ENCODE data around the gene ATP5IF1. TPM values are rescaled to one million over a fixed set of nuclear protein-coding genes. Genes with fewer than 3 reads are reported as not detected.

Gene ATP5IF1
- total and polyA plus RNA-seq, 2 donors from 2014 or later: 172 to 906 TPM

GRCh38 chr1:28229089-28229488 is 6.8 kb upstream of the ATP5IF1 start:
- Histone ChIP-seq H3K27ac (ENCODE audit: low read depth in 2 of 2, low read length in 2 of 2) (no peak overlapping the region), H3K36me3 (ENCODE audit: control insufficient read depth in 2 of 3, insufficient read depth in 3 of 3, low read length in 3 of 3) (peaks cover 0 to 19% (median 3%) of the 10 kb centered on the region in 3 donors), H3K4me1 (ENCODE audit: control insufficient read depth in 2 of 3, insufficient read depth in 2 of 3, low read depth in 1 of 3, low read length in 3 of 3) (peaks cover 0 to 9% (median 6%) of the 10 kb centered on the region in 3 donors), H3K27me3 (ENCODE audit: control insufficient read depth, insufficient read depth, low read length) (no peaks in the 10 kb centered on the region), H3K4me3 (ENCODE audit: low read length in 3 of 3) (no peak overlapping the region), H3K9ac (ENCODE audit: low read length in 3 of 3) (no peak overlapping the region), H3K9me3 (ENCODE audit: control insufficient read depth in 2 of 3, insufficient read depth in 1 of 3, low read length in 3 of 3) (no peaks in the 10 kb centered on the region)
- intact Hi-C loops (cut with DNase I): no loop called here
- FAIRE-seq (no peak), DNase-seq (no peak)
- no peak for TF ChIP-seq CTCF (IDR thresholded peaks at IDR 0.05; ENCODE audit: borderline replicate concordance, extremely low read depth, insufficient read depth)

- FAIRE-seq: no peak
- peaks cover 0 to 19% (median 0%) of the 10 kb centered on the region in 3 donors for H3K36me3 ChIP-seq (ENCODE audit: control insufficient read depth in 2 of 3, insufficient read depth in 3 of 3, low read length in 3 of 3)
Measured at GRCh38 chr1:28229996-28230395, 5.9 kb upstream of the ATP5IF1 start.

GRCh38 chr1:28232558-28233263 is 3.2 kb upstream of the ATP5IF1 start, which contains the start of gene DNAJC8:
Gene DNAJC8, minus strand, starts transcription at chr1:28233029. Its CDS starts 31 bp downstream, at chr1:28232998.
- Histone ChIP-seq H3K9me3 (ENCODE audit: control insufficient read depth in 2 of 3, insufficient read depth in 1 of 3, low read length in 3 of 3) (no peaks in the 10 kb centered on the region), H3K27ac (ENCODE audit: low read depth in 2 of 2, low read length in 2 of 2) (peak within 1 kb of the TSS; percentile 80 to 82), H3K9ac (ENCODE audit: low read length in 3 of 3) (peak within 1 kb of the TSS; percentile 75 to 99 (median 96)), H3K27me3 (ENCODE audit: control insufficient read depth, insufficient read depth, low read length) (no peaks in the 10 kb centered on the region), H3K4me1 (ENCODE audit: control insufficient read depth in 2 of 3, insufficient read depth in 2 of 3, low read depth in 1 of 3, low read length in 3 of 3) (peaks cover 5 to 18% (median 16%) of the 10 kb centered on the region in 3 donors), H3K4me3 (ENCODE audit: low read length in 3 of 3) (peak within 1 kb of the TSS; percentile 74 to 99 (median 91)), H3K36me3 (ENCODE audit: control insufficient read depth in 2 of 3, insufficient read depth in 3 of 3, low read length in 3 of 3) (peaks cover 0 to 14% (median 3%) of the 10 kb centered on the region in 3 donors)
- TF ChIP-seq CTCF (IDR thresholded peaks at IDR 0.05; ENCODE audit: borderline replicate concordance, extremely low read depth, insufficient read depth): no peak
- DNase-seq (peak; percentile 94 to 98 (median 97)), FAIRE-seq (peak; percentile 65)
- intact Hi-C loops (cut with DNase I): no loop called here

More at GRCh38 chr1:28229996-28230395, 5.9 kb upstream of the ATP5IF1 start:
- Histone ChIP-seq H3K4me3 (ENCODE audit: low read length in 3 of 3) (no peak overlapping the region), H3K27me3 (ENCODE audit: control insufficient read depth, insufficient read depth, low read length) (no peaks in the 10 kb centered on the region), H3K9ac (ENCODE audit: low read length in 3 of 3) (no peak overlapping the region), H3K9me3 (ENCODE audit: control insufficient read depth in 2 of 3, insufficient read depth in 1 of 3, low read length in 3 of 3) (no peaks in the 10 kb centered on the region), H3K27ac (ENCODE audit: low read depth in 2 of 2, low read length in 2 of 2) (no peak overlapping the region), H3K4me1 (ENCODE audit: control insufficient read depth in 2 of 3, insufficient read depth in 2 of 3, low read depth in 1 of 3, low read length in 3 of 3) (peaks cover 0 to 9% (median 6%) of the 10 kb centered on the region in 3 donors)
- intact Hi-C loops (cut with DNase I): no loop called here
- no peak for TF ChIP-seq CTCF (IDR thresholded peaks at IDR 0.05; ENCODE audit: borderline replicate concordance, extremely low read depth, insufficient read depth)
- no peak for DNase-seq

Data from kidney (tissue), 14 donors.